ENCODE measurements around the gene TNNT2. TPM values are rescaled to one million over a fixed set of nuclear protein-coding genes. Genes with fewer than 3 reads are reported as not detected.

Gene TNNT2
- total RNA-seq, 1 experiment from 2014 or later = not detected

DNA sequence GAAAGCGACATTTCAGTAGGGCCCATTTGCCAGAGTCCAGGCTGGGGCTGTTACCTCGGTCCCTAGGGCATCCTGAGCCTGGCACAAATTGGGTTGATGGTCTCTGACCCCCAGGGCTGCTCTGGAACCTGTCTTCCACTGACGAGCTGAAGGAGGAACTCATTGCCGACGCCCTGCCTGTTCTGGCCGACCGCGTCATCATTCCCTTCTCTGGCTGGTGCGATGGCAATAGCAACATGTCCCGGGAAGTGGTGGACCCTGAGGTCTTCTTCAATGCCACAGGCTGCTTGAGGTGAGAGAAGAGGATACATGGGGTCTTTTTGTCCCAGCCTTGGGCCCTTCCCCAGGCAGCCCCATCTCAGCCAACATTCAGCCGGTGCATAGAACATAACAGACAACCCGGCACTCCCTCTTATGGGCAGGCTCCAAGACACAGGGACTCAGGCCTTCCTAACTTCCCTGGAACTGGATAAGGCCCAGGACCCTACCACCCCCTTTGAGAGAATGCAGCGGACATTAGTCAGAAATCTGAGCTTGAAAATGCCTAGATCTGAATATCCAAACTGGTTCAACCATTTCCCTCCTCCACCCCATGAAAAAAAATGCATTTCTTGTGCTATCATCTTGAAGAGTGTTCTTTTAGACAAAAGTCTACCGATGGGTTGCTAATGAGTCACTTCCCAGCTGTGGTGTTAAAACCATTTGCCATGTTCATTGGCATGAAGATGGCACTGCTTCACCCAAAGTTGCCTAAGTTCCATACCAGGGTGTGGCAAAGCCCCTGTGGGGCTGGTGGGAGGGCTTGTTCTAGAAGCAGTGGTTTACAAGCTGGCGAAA lies 58.8 kb downstream of the TNNT2 start:
- DNase-seq (ENCODE audit: low read depth) = no peak

DNA sequence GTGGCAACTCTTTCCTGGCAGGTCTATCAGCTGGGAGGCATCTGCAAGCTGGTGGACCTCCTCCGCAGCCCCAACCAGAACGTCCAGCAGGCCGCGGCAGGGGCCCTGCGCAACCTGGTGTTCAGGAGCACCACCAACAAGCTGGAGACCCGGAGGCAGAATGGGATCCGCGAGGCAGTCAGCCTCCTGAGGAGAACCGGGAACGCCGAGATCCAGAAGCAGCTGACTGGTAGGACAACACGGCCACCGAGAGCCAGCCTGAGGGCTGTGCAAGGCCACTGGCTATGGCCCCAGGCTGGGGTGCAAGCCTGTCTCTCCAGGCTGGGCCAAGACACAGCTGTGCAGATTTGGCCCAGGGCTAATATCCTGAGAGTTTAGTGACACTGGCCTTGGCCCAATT lies 59.9 kb downstream of the TNNT2 start:
- DNase-seq (ENCODE audit: low read depth) = no peak

DNA sequence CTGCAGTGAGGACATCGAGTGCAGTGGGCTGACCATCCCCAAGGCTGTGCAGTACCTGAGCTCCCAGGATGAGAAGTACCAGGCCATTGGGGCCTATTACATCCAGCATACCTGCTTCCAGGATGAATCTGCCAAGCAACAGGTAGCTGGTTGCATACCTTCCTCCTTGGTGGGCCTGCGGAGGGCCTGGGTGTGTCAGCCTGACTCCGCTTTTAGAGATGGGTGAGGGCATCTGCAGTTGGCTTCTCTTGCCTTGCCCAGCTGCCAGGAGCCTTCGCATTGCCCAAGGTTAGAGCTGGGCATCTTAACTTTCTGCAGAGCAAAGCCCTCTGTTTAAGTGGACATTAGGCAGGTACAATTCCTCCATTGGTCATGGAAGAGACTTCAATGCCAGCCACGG lies 60.9 kb downstream of the TNNT2 start:
- no peak for DNase-seq (ENCODE audit: low read depth)

DNA sequence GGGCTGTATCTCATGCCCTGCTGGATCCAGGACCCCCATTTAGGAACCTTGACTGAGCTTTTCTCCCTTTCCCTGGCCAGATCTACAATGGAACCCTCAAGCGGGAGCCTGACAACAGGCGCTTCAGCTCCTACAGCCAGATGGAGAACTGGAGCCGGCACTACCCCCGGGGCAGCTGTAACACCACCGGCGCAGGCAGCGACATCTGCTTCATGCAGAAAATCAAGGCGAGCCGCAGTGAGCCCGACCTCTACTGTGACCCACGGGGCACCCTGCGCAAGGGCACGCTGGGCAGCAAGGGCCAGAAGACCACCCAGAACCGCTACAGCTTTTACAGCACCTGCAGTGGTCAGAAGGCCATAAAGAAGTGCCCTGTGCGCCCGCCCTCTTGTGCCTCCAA lies 64.4 kb downstream of the TNNT2 start:
- no peak for DNase-seq (ENCODE audit: low read depth)

DNA sequence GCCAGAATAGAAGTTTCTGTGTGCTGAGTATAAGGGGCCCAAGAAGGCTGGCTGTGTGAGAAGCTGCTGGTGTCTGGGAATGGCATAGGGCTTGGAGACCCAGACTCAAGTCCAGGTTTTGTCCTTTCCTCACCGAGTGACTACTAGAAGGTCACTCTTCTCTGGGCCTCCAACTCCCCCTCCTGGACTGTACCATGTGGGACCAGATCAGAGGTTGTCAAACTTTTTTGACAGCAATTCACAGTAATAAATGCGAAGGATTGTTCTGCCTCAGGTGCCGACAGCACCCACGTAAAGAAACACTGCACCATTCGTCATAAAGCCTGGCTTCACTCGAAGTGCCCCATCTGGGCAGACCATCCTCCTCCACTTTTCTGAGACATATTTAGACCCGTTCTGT lies 65.2 kb downstream of the TNNT2 start:
- DNase-seq (ENCODE audit: low read depth) = no peak

DNA sequence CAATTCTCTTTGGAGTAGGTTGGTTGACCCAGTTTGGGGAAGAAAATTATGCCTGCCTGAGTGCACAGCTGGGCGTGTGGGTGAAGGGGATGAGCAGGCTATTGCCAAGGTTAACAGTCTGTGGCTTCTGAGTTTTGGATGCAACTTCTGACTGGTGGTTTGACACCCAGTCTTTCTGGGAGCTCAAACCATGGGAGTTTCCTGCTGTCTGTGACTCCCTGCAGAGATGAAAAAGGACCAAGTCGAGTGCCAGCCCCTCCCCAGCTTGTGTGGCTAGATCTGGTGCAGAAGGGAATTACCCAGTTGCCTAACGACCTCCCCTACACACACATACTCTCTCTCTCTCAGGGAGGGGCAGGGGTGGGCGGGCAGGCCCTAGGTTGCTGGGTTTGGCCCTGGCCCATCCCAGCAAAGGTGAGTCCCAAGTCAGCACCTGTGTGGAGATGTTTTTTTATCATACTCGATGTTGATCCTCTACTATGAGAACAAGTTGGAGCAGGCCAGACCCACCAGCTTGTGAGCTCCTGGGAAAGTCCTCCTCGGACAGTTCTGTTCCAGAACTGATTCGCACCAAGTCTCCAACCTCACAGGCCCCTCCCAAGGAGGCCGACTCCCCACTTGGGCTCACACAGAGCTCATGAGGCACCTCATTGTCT lies 66.0 kb downstream of the TNNT2 start:
- DNase-seq (ENCODE audit: low read depth) = no peak

DNA sequence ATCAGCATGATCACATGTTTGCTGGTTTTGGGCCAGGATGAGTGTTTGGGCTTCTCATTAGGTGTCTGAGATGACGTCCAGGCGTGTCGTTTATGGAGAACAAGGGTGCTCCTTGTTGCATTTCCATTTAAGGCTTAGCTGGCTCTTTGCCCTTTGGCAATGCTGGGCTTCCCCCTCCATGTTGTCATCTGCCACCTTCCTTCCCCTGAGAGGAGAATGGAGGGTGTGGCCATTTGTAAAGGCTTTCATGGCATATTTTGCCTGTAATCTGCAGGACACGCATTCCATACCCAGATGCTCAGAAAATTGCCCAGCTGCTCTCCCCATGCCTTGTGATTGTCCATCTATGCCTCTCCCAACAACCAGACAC lies 66.5 kb downstream of the TNNT2 start:
- DNase-seq (ENCODE audit: low read depth) = peak; percentile 47

DNA sequence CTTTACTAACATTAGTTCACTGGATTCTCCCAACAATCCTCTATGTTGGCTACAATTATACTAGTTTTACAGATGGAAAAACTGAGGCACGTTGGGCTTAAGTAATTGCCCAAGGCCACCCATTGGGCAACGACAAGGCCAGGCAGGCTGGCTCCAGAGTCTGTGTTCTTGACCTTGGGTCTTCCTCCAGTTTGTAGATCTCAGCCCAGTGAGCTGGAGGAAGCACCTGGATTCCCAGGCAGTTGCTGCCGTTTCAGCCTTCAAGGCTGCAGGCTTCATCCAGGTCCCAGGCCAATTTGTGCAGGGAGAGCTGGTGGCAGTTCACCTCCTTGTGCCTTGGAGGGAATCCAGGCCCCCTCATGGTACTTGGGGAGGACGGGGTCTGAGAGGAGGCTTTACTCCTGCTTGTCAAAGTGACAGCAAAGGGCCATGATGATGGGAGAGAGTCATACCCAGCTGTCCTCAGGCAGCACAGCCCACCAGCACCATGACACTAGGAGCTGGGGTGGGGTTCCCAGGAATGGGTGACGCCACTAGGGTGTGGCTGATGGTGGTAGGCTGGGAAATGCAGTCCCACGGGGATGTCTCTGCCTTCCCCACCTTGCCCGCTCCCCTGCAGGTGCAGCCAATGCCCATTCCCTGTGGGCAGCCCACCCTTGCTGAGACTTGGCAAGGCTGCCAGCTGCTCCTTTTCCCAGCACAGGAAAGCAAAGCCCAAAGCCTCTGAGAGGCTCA lies 67.1 kb downstream of the TNNT2 start:
- DNase-seq (ENCODE audit: low read depth) = no peak

DNA sequence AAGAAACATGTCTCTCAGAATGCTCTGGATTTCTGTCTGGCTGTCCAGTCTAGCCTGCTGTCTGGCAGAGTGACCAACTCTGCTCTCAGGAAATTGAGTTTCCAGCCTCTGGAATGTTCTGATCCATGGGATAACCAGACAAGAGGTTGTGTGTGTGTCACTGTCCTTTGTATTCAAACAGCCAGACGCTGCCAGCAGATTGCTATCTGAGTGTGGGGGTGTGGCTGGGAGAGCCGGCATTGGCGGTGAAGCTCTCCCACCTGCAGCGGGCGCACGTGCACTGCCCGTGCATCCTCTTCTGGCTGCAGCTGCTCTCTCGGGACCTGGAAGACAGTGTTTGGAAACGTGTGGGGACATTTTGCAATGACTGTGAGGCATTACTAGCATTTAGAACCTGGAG lies 68.1 kb downstream of the TNNT2 start:
- DNase-seq (ENCODE audit: low read depth) = peak; percentile 83

Other genes starting within 250 kb of the TNNT2 start
- gene TMEM9, start 223.2 kb downstream of the TNNT2 start, total RNA-seq (2014; rRNA removed; shearing (Covaris generic)) = 61.7 and 76.5 TPM in 2 replicates
- 0.14 and 0.17 TPM in 2 replicates for gene IGFN1, start 186.9 kb downstream of the TNNT2 start, total RNA-seq (2014; rRNA removed; shearing (Covaris generic))
- not detected in 2 replicates for gene PKP1, start 94.2 kb downstream of the TNNT2 start, total RNA-seq (2014; rRNA removed; shearing (Covaris generic))
- not detected in 2 replicates for gene LAD1, start 21.6 kb upstream of the TNNT2 start, total RNA-seq (2014; rRNA removed; shearing (Covaris generic))
- gene TNNI1, start 44.0 kb upstream of the TNNT2 start, total RNA-seq (2014; rRNA removed; shearing (Covaris generic)) = not detected in 2 replicates
- gene PHLDA3, start 91.5 kb upstream of the TNNT2 start, total RNA-seq (2014; rRNA removed; shearing (Covaris generic)) = 91.8 and 111 TPM in 2 replicates
- 516 and 694 TPM in 2 replicates for gene CSRP1, start 129.4 kb upstream of the TNNT2 start, total RNA-seq (2014; rRNA removed; shearing (Covaris generic))
- 24.2 and 40.6 TPM in 2 replicates for gene NAV1, start 161.4 kb upstream of the TNNT2 start, total RNA-seq (2014; rRNA removed; shearing (Covaris generic))

Measured in HT1080 (cell line).